Measurements from ENCODE around the gene KRTAP10-2.
A peak's percentile ranks its signal among the peaks of the same experiment; 100 is the strongest.
"Not testable (repeated sequence)": the region's sequence is repeated elsewhere in the genome, so short reads cannot be mapped to it uniquely, and the experiment has no call there.

KRTAP10-2 gene

DNA sequence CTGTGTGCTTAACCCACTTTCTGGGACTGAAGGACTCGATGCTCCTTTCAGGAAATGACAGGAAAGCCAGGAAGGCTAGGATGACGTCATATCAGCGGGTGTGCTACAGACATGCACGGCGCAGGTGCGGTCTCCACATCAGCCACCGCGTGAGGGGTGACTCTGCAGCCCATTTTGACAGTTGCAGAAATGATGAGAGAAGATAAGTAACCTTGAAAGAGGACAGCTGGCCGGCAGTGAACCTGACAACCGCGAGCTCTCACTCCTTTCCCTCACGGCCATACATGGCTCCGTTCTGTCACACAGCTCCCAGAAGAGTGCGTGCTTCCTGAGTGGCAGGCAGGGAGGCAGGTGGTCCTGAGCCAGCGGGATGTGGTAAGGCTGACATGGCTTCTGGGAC lies 30.8 kb upstream of the KRTAP10-2 start:
- DNase-seq = no peak

DNA sequence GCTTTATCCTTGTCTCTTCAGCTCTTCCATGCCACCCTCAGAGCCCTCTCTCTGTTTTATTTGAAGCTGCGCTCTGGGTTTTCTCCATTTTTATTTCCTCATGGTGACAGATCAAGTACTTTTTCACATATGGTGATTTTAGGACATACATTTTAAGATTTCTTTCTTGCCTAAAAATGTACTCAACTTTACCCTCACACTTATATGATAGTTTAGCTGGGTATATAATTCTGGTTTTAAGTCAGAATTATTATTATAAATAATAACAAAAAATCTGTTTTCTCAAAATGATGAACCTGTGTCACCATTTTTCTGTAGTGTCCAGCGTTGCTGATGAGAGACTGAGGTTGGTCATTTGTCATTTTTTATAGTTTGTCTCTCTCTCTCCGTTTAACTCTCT lies 29.9 kb upstream of the KRTAP10-2 start:
- DNase-seq = no peak

DNA sequence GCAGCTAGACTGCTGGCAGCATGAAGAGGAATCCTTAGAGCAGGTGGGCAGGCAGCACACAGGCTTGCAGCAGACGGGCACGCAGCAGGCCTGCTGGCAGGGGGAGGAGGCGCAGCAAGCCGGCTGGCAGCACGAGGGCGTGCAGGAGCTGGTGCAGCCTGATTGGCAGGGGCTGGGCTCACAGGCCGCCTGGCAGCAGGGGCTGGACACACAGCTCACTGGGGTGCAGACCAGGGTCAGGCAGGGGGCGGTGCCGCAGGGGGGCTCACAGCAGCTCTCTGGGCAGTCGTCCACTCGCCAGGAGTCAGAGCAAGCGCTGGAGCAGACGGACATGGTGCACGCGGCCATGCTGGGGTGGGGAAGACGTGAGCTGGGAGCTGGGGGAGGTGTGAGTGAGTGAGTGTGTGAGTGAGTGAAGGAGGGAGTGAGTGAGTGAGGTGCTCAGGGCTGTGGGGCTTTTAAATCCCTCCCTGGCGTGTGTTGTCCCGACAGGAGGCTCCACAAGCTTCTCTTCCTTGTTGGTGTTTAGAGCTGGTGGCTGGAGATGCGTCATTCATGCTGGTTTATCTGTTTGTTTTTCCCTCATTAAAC lies 29.0 kb upstream of the KRTAP10-2 start, which contains the start of gene KRTAP10-5:
Gene KRTAP10-5 (minus strand): TSS at position 374 of the 591 bp plus-strand sequence. CDS start 26 bp downstream, at position 348.
- DNase-seq = not testable (repeated sequence)

DNA sequence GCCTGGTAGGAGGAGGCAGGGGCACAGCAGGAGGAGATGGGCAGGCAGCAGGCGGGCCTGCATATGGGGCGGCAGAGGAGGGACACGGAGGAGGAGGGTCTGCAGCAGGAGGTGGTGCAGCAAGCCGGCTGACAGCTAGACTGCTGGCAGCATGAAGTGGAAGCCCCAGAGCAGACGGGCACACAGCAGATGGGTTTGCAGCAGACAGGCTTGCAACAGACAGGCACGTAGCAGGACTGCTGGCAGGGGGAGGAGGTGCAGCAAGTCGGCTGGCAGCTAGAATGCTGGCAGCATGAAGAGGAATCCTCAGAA lies 28.5 kb upstream of the KRTAP10-2 start:
- DNase-seq = no peak

DNA sequence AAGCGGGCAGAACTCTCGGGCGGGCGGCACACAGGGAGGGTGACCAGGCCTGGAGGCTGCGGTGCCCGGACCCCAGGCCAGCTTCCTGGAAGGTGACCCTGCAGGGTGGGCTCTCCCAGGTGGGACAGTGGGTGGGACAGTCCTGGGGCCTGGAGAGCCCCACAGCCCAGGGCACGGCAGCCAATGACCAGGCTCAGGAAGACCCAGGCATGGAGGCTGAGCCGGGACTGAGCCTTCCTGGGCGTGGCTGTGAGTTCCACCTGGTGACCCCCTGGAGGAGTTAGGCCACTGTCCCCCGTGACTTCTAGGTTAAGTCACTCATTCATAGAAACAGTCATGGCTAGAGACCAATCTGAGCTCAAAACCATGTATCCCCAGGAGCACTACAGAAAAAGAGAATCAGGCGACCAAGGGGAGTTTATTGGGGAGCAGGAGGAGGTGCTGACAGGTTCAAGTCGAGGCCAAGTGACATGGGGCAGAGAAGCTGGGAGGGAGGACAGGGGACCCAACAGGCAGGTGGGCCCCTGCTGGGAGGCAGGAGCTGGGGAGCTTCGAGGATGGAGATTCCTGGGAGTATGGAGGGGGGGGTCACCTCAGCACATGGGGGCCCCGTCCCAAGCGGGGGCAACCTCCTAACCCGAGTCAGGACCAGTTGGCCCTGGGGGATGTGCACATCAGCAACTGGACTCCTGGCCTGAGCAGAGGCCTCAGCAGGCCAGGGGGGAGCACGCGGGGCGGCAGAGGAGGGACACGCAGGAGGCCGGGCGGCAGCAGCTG lies 27.9 kb upstream of the KRTAP10-2 start:
- no peak for DNase-seq

DNA sequence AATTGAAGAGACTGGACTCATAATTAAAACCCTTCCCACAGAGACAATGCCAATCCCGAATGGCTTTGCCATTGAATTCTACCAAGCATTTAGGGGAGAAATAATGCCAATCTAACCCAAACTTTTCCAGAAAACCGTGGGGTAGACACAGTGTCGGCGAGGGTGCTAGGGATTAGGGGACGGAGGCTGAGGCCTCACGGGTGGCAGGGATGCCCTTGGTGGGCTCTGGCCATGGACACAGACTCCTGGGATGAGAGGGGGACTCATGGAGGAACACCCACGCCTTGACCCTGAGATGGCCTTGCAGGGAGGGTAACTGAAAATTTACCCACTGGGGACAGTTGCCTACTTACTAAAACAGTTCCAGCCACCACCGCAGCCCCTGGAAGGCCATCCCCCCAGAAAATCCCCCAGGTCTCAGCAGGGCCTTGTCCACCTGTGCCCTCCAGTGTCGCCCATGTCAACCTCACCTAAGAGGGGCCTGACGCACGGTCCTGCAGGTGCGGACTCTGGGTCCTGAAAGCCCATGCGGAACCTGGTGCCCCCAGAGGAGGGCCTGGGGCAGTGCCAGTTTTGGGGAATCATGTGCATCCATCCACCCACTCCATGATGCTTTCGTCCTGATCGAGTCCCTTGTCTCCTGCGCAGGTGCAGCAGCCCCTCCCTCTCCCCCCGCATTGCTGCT lies 27.2 kb upstream of the KRTAP10-2 start:
- no peak for DNase-seq

DNA sequence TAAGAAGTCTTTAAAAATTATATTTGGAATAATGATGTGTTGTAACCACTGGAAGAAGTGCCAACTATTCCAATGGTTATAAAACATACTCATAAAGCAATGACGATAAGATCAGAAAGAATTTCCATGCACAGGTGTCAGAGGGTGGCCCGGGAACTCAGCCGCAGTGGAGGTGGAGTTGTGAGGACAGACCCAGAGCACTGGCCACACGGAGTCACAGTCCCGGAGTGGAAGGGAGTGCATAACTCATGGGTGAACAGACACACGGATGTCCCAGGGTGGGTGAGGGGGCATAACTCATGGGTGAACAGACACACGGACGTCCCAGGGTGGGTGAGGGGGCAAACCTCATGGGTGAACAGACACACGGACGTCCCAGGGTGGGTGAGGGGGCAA lies 24.7 kb upstream of the KRTAP10-2 start:
- DNase-seq = no peak

DNA sequence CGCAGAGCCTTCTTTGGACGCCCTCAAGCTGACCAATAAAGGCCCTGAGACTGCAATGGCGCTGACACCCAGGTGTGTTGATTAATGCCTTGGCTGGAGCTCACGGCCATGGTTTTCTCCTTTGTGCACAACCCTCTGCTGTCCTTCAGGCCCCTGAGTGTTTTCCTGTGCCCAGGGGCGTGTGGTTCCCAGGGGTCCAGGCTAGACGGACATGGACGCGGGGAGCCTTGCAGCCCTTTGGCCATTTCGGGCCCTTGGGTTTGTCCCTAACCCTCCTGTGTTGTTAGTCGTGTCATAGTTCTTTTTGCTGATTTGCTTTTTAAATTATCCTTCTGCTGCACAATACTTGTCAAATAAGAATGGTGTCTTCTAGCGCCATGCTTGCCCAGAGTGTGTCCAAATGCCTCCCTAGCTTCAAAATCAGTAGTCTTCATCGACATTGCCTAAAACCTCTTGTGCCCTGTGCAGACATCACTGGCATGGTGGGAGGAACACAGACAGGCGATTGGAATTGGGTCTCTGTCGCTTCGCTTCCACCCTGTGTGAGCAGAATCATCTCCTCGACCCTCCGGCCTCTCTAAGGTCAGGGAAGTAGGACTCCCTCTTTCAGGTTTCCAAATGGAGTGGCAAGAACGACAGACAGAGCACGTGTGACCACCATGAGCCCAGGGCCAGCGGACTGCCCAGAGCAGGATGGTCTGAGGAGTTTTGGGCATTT lies 24.2 kb upstream of the KRTAP10-2 start:
- no peak for DNase-seq

DNA sequence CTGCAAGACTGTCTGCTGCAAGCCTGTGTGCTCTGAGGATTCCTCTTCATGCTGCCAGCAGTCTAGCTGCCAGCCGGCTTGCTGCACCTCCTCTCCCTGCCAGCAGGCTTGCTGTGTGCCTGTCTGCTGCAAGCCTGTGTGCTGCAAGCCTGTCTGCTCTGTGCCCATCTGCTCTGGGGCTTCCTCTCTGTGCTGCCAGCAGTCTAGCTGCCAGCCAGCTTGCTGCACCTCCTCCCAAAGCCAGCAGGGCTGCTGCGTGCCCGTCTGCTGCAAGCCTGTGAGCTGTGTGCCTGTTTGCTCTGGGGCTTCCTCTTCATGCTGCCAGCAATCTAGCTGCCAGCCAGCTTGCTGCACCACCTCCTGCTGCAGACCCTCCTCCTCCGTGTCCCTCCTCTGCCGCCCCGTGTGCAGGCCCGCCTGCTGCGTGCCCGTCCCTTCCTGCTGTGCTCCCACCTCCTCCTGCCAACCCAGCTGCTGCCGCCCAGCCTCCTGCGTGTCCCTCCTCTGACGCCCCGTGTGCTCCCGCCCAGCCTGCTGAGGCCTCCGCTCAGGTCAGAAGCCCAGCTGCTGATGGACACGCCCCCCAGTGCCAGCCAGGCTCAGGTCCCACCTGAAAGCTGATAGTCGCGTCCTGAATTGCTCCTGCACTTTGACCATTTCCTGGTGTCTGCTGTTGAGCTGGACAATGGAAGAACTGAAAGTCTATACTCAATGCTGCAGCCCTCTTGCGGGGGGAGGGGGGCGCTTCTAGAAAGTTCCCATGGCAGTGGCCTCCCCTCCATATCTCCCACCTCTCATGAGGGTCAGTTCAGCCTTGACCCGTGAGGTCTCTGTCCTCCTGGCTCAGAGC lies 23.4 kb upstream of the KRTAP10-2 start:
- DNase-seq = no peak

DNA sequence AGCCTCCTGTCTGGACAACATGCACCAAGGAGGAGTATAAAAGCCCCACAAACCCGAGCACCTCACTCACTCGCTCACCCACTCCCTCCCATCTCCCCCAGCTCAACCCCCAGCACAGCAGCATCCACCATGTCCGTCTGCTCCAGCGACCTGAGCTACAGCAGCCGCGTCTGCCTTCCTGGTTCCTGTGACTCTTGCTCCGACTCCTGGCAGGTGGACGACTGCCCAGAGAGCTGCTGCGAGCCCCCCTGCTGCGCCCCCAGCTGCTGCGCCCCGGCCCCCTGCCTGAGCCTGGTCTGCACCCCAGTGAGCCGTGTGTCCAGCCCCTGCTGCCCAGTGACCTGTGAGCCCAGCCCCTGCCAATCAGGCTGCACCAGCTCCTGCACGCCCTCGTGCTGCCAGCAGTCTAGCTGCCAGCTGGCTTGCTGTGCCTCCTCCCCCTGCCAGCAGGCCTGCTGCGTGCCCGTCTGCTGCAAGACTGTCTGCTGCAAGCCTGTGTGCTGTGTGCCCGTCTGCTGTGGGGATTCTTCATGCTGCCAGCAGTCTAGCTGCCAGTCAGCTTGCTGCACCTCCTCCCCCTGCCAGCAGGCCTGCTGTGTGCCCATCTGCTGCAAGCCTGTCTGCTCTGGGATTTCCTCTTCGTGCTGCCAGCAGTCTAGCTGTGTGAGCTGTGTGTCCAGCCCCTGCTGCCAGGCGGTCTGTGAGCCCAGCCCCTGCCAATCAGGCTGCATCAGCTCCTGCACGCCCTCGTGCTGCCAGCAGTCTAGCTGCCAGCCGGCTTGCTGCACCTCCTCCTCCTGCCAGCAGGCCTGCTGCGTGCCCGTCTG lies 22.5 kb upstream of the KRTAP10-2 start, which contains the start of gene KRTAP10-4:
Gene KRTAP10-4 (plus strand): TSS at position 100 of the 827 bp plus-strand sequence. CDS start 30 bp downstream, at position 130.
- DNase-seq = not testable (repeated sequence)

DNA sequence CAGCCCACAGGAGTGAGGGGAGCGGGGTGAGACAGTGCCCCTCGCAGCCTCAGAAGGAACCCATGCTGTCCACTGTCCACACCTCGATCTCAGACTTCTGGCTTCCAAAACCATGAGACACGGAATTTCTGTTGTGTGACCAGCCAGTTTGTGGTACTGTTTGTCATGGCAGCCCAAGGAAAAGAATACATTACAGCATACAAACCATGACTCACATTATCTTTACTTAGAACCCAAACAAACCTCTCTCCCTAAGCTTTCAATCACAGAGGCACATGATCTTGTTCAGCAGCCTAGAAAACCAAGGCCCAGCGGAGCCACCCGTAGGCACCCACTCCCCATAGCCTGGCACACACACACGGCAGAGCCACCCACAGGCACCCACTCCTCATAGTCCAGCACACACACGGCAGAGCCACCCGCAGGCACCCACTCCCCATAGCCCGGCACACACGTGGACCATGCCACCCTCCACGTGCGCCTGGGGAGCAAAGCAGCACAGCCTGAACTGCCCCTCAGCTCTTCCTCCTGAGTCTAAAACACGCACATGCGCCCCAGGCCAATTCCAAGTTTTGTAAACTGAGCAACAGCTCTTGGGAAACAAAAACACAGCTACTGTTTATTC lies 21.8 kb upstream of the KRTAP10-2 start:
- DNase-seq = no peak

DNA sequence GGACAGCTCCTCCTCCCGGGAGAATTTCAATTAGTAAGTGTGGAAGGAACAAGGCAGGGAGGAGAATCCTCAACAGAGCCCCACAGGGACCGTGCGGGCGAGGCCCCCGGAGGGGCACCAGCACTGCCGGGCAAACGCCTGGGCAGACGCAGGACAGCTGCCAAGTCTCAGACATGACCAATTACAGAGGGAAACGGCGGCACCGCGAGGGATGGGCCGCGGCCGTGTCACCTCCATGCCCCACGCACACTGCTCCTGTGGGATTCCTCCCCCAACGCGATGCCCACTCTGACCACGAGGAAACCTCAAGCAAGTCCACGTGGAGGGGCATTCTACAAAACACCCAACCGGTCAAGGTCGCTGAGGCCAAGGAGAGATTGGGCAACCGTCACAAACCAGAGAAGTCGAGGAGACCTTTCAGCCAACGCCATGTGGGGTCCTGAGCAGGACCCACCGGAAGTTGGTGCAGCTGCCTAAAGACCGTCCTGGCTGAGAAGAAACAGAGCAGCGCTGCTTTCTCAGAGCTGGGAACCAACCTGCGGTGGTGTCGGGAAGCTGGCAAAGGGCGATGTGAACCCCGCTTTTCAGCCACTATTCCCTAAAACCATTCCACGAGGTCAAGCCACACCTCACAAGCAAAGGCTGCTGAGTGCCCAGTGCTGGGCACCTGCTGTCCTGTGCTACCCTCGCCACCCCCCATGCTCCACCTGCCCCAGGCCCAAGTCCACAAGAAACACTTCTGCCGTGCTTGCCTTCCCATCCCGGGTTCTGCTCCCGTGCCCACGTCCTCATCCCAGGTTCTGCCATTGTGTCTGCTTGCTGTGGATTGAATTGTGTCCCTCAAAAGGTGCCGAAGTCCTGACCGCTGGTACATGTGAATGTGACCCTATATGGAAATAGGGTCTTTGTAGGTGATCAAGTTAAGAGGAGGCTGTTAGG lies 20.8 kb upstream of the KRTAP10-2 start:
- no peak for DNase-seq

DNA sequence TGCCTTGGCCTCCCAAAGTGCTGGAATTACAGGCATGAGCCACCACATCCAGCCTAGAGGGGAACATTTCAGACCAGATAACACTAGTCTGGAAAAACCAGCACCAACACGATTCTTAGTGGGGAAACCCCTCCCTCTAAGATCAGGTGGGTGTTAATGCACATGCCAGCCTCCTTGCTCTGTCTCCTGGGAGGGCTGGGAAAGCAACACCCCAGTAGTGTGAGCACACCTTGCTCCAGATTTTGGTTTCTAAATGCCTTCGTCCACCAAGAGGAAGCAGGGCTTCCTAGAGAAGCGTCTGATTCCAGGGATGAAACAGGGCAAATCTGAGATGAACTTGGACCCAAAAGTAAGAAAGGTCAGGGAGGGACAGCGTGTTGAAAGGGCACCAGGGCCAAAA lies 20.0 kb upstream of the KRTAP10-2 start:
- DNase-seq = no peak

DNA sequence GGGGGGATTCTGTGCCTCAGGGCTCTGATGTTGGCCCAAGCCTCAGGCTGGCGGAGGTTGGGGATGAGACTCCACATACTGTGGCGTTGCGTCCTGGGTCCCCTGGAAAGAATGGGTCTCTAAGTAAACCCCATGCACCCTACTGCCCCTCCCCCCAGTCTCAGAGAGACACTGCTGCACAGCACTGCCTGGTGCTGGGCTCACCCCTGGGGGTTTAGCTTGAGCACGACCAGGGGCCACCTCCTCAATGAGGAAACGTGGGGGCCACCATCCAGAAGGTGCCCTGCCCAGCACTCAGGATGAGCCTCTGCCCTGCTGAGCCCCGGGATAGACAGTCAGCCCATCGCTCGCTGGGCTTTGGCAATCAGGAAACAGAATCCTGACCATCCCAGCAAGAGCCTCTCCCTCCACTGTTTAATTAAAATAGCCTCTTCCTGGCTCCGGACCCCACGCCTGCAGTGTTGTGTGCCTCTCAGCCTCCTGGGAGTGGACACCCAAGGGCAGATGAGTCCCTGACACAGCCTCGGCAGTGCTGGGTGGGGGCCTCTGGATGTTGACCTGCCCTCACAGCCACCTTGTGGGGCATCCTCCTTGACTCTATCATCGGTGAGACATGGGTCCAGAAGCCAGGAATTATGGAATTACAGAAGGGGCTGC lies 18.7 kb upstream of the KRTAP10-2 start:
- no peak for DNase-seq

DNA sequence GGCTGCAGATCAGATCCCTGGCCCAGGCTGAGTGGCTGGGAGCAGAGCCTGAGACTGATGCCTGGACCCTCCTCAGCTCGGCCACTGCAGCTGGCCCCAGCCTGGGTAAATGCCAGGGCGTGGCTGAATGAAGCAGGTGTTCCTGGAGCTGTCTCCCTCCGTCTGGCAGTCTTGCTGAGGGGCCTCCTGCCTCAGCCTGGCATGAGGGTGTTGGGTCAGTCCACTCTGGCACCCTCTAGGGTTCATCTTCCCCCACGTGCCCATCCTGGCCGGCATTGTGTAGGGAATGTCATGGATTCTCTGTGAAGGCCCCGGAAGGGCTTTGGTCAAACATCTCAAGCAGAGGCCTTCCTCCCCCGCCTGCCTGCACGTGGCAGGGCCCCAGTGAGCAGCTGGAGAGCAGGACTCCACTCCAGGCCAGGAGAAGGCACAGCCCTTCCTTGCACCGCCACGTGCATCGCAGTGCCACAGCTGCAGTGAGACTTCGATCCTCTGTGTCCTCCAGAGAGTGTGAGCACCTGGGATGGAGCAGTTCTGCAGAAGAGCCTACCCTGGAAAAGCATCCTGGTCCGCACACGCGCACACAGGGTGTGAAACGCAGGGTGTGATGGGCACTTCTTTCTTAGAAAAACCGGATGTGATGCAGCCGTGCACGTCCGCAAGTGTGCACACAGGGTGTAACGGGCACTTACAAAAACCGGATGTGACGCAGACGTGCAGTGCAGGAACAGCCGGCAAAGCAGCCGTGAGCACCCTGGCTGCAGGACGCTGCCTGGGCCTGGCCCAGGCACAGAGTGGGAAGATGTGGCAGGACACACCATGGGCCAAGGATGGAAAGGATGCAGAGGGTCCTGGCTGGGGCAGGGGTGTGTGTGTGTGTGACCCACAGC lies 17.6 kb upstream of the KRTAP10-2 start:
- DNase-seq = peak; percentile 59

DNA sequence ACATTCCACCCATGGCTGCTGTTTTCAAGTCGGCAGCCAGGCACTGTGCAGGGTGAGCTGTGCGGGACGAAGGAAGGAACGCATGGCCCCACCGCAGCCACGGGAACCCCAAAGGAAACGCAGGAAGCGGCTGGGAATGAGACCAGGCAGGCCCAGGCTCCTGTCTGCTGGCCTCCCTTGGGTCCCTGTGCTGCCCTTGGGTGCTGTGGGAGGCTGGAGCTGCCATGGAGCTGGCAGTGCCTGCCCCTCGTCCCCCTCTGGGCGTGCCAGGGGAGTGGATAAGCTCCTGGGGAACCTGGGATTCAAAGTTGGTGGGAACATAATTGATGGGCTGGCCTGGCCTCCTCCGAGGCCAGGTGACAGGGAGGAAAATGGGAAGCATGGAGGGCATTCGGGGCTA lies 17.0 kb upstream of the KRTAP10-2 start:
- DNase-seq = no peak

DNA sequence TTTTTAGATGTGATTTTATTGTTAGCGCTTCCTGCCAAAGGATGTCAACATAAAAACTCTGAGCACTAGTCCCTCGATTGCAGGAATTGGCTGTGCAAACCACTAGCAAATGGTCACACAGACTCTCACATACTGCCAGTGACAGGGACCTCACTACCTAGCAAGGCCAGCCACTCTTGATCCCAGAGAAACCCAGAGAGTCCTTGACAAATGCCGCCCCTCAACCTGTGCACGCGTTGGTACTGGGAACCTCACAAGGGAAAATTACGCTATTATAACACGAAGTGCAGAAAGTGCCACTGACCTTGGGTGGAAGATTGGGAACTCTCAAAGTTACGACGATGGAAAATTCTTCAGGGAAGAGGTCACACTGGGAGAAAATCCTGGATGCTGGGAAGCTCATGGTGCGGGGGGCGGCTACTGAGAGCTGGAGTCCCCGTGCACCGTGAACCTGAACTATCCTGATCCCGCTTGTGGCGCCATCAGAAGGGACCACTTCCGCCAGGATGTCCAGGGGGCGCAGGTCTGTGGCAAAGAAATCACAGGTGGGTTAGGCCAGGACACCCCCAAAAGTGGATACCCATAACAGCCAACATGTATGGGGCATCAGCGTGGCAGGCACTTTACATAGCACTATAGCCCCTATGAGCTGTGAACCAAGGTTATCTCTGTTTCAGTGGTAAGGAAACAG lies 16.3 kb upstream of the KRTAP10-2 start:
- DNase-seq = no peak

DNA sequence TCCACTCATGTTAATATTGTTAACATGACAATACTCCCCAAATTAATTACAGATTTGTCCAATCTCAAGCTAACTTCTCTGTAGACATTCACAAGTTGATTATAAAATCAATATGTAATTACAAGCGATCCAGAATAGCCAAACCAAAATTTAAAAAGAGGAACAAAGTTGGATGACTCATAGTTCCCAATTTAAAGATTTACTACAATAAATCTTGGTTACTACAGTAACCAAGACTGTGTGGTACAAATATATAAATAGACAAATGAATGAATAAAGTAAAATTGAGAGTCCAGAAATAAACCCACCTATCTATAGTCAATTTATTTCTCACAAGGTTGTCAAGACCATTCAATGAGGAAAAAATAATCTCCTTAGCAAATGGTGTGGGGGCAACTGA lies 15.1 kb upstream of the KRTAP10-2 start:
- no peak for DNase-seq
